ENCODE data around the gene HYCC1. TPM values are rescaled to one million over a fixed set of nuclear protein-coding genes. Genes with fewer than 3 reads are reported as not detected.
"Not testable (repeated sequence)": the region's sequence is repeated elsewhere in the genome, so short reads cannot be mapped to it uniquely, and the experiment has no call there.

Gene HYCC1
- total RNA-seq, 1 experiment from 2014 or later, result 46.2 TPM

- no peak overlapping the region for H3K4me3 Mint-ChIP-seq (ENCODE audit: unreplicated experiment)
- Histone ChIP-seq H3K9me3 (no peaks in the 10 kb centered on the region), H3K4me3 (ENCODE audit: low read depth, low read length) (no peak overlapping the region), H3K36me3 (ENCODE audit: control insufficient read depth, insufficient read depth, low read length) (peaks cover 2% of the 10 kb centered on the region), H3K4me1 (no peaks in the 10 kb centered on the region), H3K27me3 (replicated peaks; ENCODE audit: control insufficient read depth, insufficient read depth, low read length) (no peaks in the 10 kb centered on the region)
- ChIA-PET CTCF (no interaction called here), POLR2A (no interaction called here)
- H3K36me3 Mint-ChIP-seq (ENCODE audit: insufficient read depth, unreplicated experiment), result no peaks in the 10 kb centered on the region
- no peaks in the 10 kb centered on the region for H3K27me3 Mint-ChIP-seq (ENCODE audit: insufficient read depth, unreplicated experiment)
- no TSS peak for BruUV-seq (replicated peaks)
- intact Hi-C loops (cut with micrococcal nuclease; ENCODE audit: unreplicated experiment), result no loop called here
- no peak for DNase-seq
- no peaks in the 10 kb centered on the region for H3K4me1 Mint-ChIP-seq (ENCODE audit: low read depth, unreplicated experiment)
- no peaks in the 10 kb centered on the region for H3K9me3 Mint-ChIP-seq (ENCODE audit: unreplicated experiment)
- no peak overlapping the region for H3K27ac Mint-ChIP-seq (ENCODE audit: unreplicated experiment)
- TF ChIP-seq, protein P1, sequence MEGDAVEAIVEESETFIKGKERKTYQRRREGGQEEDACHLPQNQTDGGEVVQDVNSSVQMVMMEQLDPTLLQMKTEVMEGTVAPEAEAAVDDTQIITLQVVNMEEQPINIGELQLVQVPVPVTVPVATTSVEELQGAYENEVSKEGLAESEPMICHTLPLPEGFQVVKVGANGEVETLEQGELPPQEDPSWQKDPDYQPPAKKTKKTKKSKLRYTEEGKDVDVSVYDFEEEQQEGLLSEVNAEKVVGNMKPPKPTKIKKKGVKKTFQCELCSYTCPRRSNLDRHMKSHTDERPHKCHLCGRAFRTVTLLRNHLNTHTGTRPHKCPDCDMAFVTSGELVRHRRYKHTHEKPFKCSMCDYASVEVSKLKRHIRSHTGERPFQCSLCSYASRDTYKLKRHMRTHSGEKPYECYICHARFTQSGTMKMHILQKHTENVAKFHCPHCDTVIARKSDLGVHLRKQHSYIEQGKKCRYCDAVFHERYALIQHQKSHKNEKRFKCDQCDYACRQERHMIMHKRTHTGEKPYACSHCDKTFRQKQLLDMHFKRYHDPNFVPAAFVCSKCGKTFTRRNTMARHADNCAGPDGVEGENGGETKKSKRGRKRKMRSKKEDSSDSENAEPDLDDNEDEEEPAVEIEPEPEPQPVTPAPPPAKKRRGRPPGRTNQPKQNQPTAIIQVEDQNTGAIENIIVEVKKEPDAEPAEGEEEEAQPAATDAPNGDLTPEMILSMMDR (IDR thresholded peaks at IDR 0.05; ENCODE audit: insufficient read depth in 1 of 2, low read depth in 1 of 2, low read length in 1 of 2, severe bottlenecking in 1 of 2, unreplicated experiment in 1 of 2), result no peak
Measured at GRCh38 chr7:22979861-22980260, 34.1 kb downstream of the HYCC1 start.

- ChIA-PET POLR2A (no interaction called here), CTCF (no interaction called here)
- H3K9me3 ChIP-seq, result no peaks in the 10 kb centered on the region
- no peaks in the 10 kb centered on the region for H3K4me1 ChIP-seq
- Mint-ChIP-seq H3K36me3 (ENCODE audit: insufficient read depth, unreplicated experiment) (no peaks in the 10 kb centered on the region), H3K4me3 (ENCODE audit: unreplicated experiment) (no peak overlapping the region), H3K4me1 (ENCODE audit: low read depth, unreplicated experiment) (no peaks in the 10 kb centered on the region), H3K9me3 (ENCODE audit: unreplicated experiment) (no peaks in the 10 kb centered on the region), H3K27ac (ENCODE audit: unreplicated experiment) (no peak overlapping the region), H3K27me3 (ENCODE audit: insufficient read depth, unreplicated experiment) (no peaks in the 10 kb centered on the region)
- H3K27me3 ChIP-seq (replicated peaks; ENCODE audit: control insufficient read depth, insufficient read depth, low read length), result no peaks in the 10 kb centered on the region
- TF ChIP-seq, protein P1 (IDR thresholded peaks at IDR 0.05; ENCODE audit: insufficient read depth in 1 of 2, low read depth in 1 of 2, low read length in 1 of 2, severe bottlenecking in 1 of 2, unreplicated experiment in 1 of 2), result no peak
- no peaks in the 10 kb centered on the region; the same call in 1 of the 2 replicates for H3K36me3 ChIP-seq (ENCODE audit: control insufficient read depth, insufficient read depth, low read length)
- no peak for DNase-seq
- H3K4me3 ChIP-seq (ENCODE audit: low read depth, low read length), result no peak overlapping the region
- intact Hi-C loops (cut with micrococcal nuclease; ENCODE audit: unreplicated experiment), result no loop called here
- BruUV-seq (replicated peaks), result no TSS peak
Measured at GRCh38 chr7:22979251-22979650, 34.7 kb downstream of the HYCC1 start.

DNA sequence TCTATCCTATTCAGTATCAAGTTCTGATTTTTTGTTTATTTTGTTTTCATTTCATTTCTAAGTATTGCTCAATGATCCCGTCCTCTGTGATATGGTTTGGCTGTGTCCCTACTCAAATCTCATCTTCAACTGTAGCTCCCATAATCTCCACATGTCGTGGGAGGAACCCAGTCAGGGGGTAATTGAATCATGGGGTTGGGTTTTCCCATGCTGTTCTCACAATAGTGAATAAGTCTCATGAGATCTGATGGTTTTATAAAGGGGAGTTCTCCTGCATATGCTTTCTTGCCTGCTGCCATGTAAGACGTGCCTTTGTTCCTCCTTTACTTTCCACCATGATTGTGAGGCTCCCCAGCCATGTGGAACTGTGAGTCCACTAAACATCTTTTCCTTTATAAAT lies 39.3 kb downstream of the HYCC1 start:
- DNase-seq; intact Hi-C loops (cut with micrococcal nuclease; ENCODE audit: unreplicated experiment); H3K36me3 Mint-ChIP-seq (ENCODE audit: insufficient read depth, unreplicated experiment); H3K4me1 ChIP-seq; H3K27me3 ChIP-seq (replicated peaks; ENCODE audit: control insufficient read depth, insufficient read depth, low read length); H3K4me3 Mint-ChIP-seq (ENCODE audit: unreplicated experiment); H3K36me3 ChIP-seq (ENCODE audit: control insufficient read depth, insufficient read depth, low read length); H3K4me1 Mint-ChIP-seq (ENCODE audit: low read depth, unreplicated experiment); H3K27ac Mint-ChIP-seq (ENCODE audit: unreplicated experiment); H3K9me3 ChIP-seq; CTCF ChIA-PET; BruUV-seq (replicated peaks); POLR2A ChIA-PET; H3K4me3 ChIP-seq (ENCODE audit: low read depth, low read length); H3K9me3 Mint-ChIP-seq (ENCODE audit: unreplicated experiment); H3K27me3 Mint-ChIP-seq (ENCODE audit: insufficient read depth, unreplicated experiment): not testable (repeated sequence)

GRCh38 chr7:22972207-22972606 lies 41.7 kb downstream of the HYCC1 start:
- Mint-ChIP-seq H3K4me1 (ENCODE audit: low read depth, unreplicated experiment) (no peaks in the 10 kb centered on the region), H3K27ac (ENCODE audit: unreplicated experiment) (no peak overlapping the region), H3K9me3 (ENCODE audit: unreplicated experiment) (no peaks in the 10 kb centered on the region), H3K36me3 (ENCODE audit: insufficient read depth, unreplicated experiment) (peaks cover 7% of the 10 kb centered on the region), H3K27me3 (ENCODE audit: insufficient read depth, unreplicated experiment) (no peaks in the 10 kb centered on the region), H3K4me3 (ENCODE audit: unreplicated experiment) (no peak overlapping the region)
- ChIA-PET CTCF (no interaction called here), POLR2A (no interaction called here)
- Histone ChIP-seq H3K4me1 (no peaks in the 10 kb centered on the region), H3K9me3 (no peaks in the 10 kb centered on the region), H3K36me3 (ENCODE audit: control insufficient read depth, insufficient read depth, low read length) (no peaks in the 10 kb centered on the region), H3K4me3 (ENCODE audit: low read depth, low read length) (no peak overlapping the region), H3K27me3 (replicated peaks; ENCODE audit: control insufficient read depth, insufficient read depth, low read length) (no peaks in the 10 kb centered on the region)
- DNase-seq, result no peak
- no TSS peak for BruUV-seq (replicated peaks)
- TF ChIP-seq, protein P1 (IDR thresholded peaks at IDR 0.05; ENCODE audit: insufficient read depth in 1 of 2, low read depth in 1 of 2, low read length in 1 of 2, severe bottlenecking in 1 of 2, unreplicated experiment in 1 of 2), result no peak
- intact Hi-C loops (cut with micrococcal nuclease; ENCODE audit: unreplicated experiment), result no loop called here

Data from Caco-2 (cell line).